ENCODE measurements around the gene MEGF9.

Gene MEGF9

GRCh38 chr9:120702075-120702474 lies 12.2 kb downstream of the MEGF9 start:
- no peak for DNase-seq

- DNase-seq: no peak
Observed at GRCh38 chr9:120701248-120701647, 13.0 kb downstream of the MEGF9 start.

GRCh38 chr9:120698766-120699165 lies 15.5 kb downstream of the MEGF9 start:
- no peak for DNase-seq

- no peak for DNase-seq
Observed at GRCh38 chr9:120697448-120697847, 16.8 kb downstream of the MEGF9 start.

- DNase-seq: no peak
Observed at GRCh38 chr9:120696551-120697230, 17.6 kb downstream of the MEGF9 start.

GRCh38 chr9:120694559-120694958 lies 19.7 kb downstream of the MEGF9 start:
- no peak for DNase-seq

- no peak for DNase-seq
Observed at GRCh38 chr9:120693700-120694008, 20.6 kb downstream of the MEGF9 start.

- DNase-seq: no peak
Observed at GRCh38 chr9:120692901-120693699, 21.2 kb downstream of the MEGF9 start.

- DNase-seq: no peak
Observed at GRCh38 chr9:120690372-120690771, 23.9 kb downstream of the MEGF9 start.

GRCh38 chr9:120689860-120690259 lies 24.4 kb downstream of the MEGF9 start:
- DNase-seq: peak; percentile 82

- no peak for DNase-seq
Observed at GRCh38 chr9:120688758-120689157, 25.5 kb downstream of the MEGF9 start.

- DNase-seq: no peak
Observed at GRCh38 chr9:120683150-120683549, 31.1 kb downstream of the MEGF9 start.

- DNase-seq: no peak
Observed at GRCh38 chr9:120681121-120681520, 33.1 kb downstream of the MEGF9 start.

- DNase-seq: no peak
Observed at GRCh38 chr9:120680579-120680978, 33.7 kb downstream of the MEGF9 start.

GRCh38 chr9:120680161-120680560 lies 34.1 kb downstream of the MEGF9 start:
- DNase-seq: no peak

- no peak for DNase-seq
Observed at GRCh38 chr9:120677965-120678364, 36.3 kb downstream of the MEGF9 start.

- no peak for DNase-seq
Observed at GRCh38 chr9:120676767-120677402, 37.4 kb downstream of the MEGF9 start.

- DNase-seq: no peak
Observed at GRCh38 chr9:120668399-120668798, 45.9 kb downstream of the MEGF9 start.

GRCh38 chr9:120663950-120664349 lies 50.3 kb downstream of the MEGF9 start:
- no peak for DNase-seq

GRCh38 chr9:120663380-120663779 lies 50.9 kb downstream of the MEGF9 start:
- no peak for DNase-seq

- DNase-seq: no peak
Observed at GRCh38 chr9:120662513-120662912, 51.8 kb downstream of the MEGF9 start.

GRCh38 chr9:120659676-120660075 lies 54.6 kb downstream of the MEGF9 start:
- no peak for DNase-seq

- no peak for DNase-seq
Observed at GRCh38 chr9:120659209-120659608, 55.1 kb downstream of the MEGF9 start.

- DNase-seq: no peak
Observed at GRCh38 chr9:120655005-120655622, 59.2 kb downstream of the MEGF9 start.
